BE2C (cell line): Measurements from ENCODE around the gene TELO2.

Source experiments
- DNase-seq: peaks from one replicate; pipeline ENCODE4 v3.0.0-alpha.2; 2020
- H3K27me3 ChIP-seq: fragments of 250-450 bp; sonication (Bioruptor Pico); 2 replicates; pipeline ENCODE4 v1.5.1; 2020; ENCODE audit warnings: mild to moderate bottlenecking
- H3K36me3 ChIP-seq: fragments of 250-450 bp; sonication (Bioruptor Pico); 2 replicates; pipeline ENCODE4 v1.5.1; 2020; ENCODE audit warnings: mild to moderate bottlenecking
- H3K4me1 ChIP-seq: fragments of 250-450 bp; sonication (Bioruptor Pico); 2 replicates; pipeline ENCODE4 v1.5.1; 2020
- H3K4me3 ChIP-seq: 2 replicates; pipeline ENCODE4 v1.5.1; 2011; ENCODE audit warnings: low read depth, low read length
- H3K9me3 ChIP-seq: fragments of 250-450 bp; sonication (Bioruptor Pico); 2 replicates; pipeline ENCODE4 v1.5.1; 2020
- TF ChIP-seq, protein P1 (sequence below): IDR thresholded peaks from 2 replicates; pipeline ENCODE4 v1.5.1; 2012; ENCODE audit warnings: mild to moderate bottlenecking, low read depth, low read length

The TELO2 gene

DNA sequence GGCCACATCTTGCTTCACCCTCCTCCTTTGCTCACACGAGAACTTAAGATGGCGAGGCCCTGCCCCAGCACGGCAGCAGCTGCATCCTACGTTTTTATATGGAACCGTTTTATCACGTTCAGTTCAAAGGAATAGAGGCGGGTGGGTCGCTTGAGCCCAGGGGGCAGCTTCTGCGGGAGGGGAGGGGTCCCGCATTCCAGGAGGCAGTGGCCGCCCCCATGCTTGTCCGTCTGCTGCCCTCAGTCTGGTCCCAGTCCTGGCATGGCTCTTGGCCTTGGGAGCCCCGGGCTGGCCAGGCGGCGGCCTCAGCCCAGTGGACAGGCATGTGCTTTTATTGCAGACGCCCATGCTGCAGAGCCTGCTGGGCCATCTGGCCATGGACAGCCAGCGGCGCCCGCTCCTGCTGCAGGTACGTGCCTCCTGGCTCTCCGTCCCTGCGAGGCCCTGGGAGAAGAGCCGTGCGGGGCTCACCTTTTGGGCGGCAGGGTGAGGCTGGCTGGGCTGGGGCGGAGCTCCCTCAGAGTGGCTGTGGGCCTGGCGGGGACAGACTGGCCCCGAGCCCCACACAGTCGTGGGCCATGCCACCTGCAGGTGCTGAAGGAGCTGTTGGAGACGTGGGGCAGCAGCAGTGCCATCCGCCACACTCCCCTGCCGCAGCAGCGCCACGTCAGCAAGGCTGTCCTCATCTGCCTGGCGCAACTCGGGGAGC, 6.8 kb downstream of the TELO2 start:
- Histone ChIP-seq H3K4me3 (no peak overlapping the region), H3K36me3 (peaks cover 72% of the 10 kb centered on the region)
- no peak for DNase-seq

DNA sequence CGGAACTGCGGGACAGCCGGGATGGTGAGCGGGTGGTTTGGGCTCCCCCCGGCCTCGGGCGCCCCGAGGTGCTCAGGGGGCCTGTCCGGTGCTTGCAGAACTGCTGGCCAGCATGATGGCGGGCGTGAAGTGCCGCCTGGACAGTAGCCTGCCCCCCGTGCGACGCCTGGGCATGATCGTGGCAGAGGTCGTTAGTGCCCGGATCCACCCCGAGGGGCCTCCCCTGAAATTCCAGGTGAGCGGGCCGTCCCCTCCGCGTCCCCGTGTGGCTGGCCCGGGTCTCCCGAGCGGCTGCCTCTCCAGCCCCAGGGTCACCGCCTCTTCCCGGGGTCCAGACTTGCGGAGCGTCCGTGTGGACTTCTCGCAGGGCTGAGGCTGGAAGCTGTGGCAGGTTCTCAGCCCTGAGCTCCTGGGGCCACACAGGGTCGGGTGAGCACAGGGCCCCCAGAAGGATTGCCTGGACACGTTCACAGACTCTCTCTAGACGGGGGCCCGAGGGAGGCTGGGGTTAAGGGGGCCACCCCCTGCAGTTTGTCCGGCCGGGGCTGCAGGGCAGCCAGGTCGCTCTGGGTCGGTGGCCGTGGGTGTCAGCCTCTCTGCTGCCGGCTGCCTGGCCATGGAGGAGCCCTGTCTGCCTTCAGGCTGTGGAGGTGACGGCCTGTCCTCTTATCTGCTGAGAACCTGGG, 7.4 kb downstream of the TELO2 start:
- Histone ChIP-seq H3K4me3 (no peak overlapping the region), H3K36me3 (peaks cover 65% of the 10 kb centered on the region), H3K27me3 (no peaks in the 10 kb centered on the region), H3K9me3 (no peaks in the 10 kb centered on the region), H3K4me1 (no peaks in the 10 kb centered on the region)
- TF ChIP-seq, protein P1, sequence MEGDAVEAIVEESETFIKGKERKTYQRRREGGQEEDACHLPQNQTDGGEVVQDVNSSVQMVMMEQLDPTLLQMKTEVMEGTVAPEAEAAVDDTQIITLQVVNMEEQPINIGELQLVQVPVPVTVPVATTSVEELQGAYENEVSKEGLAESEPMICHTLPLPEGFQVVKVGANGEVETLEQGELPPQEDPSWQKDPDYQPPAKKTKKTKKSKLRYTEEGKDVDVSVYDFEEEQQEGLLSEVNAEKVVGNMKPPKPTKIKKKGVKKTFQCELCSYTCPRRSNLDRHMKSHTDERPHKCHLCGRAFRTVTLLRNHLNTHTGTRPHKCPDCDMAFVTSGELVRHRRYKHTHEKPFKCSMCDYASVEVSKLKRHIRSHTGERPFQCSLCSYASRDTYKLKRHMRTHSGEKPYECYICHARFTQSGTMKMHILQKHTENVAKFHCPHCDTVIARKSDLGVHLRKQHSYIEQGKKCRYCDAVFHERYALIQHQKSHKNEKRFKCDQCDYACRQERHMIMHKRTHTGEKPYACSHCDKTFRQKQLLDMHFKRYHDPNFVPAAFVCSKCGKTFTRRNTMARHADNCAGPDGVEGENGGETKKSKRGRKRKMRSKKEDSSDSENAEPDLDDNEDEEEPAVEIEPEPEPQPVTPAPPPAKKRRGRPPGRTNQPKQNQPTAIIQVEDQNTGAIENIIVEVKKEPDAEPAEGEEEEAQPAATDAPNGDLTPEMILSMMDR: no peak
- no peak for DNase-seq

More for the DNA sequence above, 6.8 kb downstream of the TELO2 start:
- Histone ChIP-seq H3K9me3 (no peaks in the 10 kb centered on the region), H3K4me1 (no peaks in the 10 kb centered on the region), H3K27me3 (no peaks in the 10 kb centered on the region)
- TF ChIP-seq, protein P1: no peak

DNA sequence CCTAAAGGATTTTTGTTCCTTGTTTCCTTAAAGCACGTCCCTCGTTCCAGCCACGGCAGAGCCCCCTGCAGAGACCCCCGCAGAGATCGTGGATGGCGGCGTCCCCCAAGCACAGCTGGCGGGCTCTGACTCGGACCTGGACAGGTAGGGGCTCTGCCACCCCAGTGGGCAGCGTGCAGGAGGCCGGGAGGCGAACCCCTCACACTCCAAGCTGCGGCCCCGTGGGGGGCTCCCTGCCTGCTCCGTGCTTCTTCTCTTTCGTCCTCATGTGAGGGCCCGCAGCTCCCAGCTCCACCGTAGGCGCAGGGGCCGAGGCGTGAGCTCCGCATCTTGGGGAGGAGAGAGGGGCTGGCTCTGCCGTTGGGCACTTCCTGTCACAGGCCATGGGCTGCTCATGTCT, 8.5 kb downstream of the TELO2 start:
- no peak for DNase-seq
- no peaks in the 10 kb centered on the region for H3K4me1 ChIP-seq
- TF ChIP-seq, protein P1: no peak
- no peaks in the 10 kb centered on the region for H3K27me3 ChIP-seq
- no peak overlapping the region for H3K4me3 ChIP-seq
- no peaks in the 10 kb centered on the region for H3K9me3 ChIP-seq
- peaks cover 57% of the 10 kb centered on the region for H3K36me3 ChIP-seq

DNA sequence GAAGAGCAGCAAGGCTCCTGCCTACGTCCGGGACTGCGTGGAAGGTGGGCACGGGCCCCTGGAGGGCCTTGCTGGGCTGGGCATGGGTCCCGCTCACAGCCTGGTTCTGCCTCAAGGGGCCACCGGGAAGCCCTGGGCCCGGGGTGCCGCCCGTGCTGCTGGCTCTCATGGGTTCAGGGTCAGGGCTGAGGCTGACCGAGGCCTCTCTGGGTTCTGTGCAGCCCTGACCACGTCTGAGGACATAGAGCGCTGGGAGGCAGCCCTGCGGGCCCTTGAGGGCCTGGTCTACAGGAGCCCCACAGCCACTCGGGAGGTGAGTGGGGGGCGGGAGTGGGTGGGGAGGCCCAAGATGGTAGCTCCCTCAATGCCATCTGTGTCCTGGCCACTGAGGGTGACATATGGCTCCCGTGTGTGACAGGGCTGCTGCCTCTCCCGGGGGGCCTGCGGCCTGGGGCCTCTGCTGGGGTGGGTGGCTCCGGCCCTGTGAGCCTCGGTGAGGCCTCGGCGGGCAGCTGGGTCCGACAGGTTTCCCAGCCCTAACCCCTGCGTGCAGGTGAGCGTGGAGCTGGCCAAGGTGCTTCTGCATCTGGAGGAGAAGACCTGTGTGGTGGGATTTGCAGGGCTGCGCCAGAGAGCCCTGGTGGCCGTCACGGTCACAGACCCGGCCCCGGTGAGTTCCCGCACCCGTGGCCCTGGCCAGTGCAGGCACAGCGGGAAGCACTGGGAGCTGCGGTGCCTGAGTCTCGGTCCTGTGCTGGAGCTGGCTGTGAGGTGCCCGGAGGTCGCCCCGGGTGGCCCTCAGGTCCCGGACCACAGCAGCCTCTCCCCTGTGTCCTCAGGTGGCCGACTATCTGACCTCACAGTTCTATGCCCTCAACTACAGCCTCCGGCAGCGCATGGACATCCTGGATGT, 9.2 kb downstream of the TELO2 start:
- Histone ChIP-seq H3K9me3 (no peaks in the 10 kb centered on the region), H3K36me3 (peaks cover 56% of the 10 kb centered on the region), H3K4me3 (no peak overlapping the region), H3K27me3 (no peaks in the 10 kb centered on the region), H3K4me1 (no peaks in the 10 kb centered on the region)
- no peak for DNase-seq
- TF ChIP-seq, protein P1: no peak

DNA sequence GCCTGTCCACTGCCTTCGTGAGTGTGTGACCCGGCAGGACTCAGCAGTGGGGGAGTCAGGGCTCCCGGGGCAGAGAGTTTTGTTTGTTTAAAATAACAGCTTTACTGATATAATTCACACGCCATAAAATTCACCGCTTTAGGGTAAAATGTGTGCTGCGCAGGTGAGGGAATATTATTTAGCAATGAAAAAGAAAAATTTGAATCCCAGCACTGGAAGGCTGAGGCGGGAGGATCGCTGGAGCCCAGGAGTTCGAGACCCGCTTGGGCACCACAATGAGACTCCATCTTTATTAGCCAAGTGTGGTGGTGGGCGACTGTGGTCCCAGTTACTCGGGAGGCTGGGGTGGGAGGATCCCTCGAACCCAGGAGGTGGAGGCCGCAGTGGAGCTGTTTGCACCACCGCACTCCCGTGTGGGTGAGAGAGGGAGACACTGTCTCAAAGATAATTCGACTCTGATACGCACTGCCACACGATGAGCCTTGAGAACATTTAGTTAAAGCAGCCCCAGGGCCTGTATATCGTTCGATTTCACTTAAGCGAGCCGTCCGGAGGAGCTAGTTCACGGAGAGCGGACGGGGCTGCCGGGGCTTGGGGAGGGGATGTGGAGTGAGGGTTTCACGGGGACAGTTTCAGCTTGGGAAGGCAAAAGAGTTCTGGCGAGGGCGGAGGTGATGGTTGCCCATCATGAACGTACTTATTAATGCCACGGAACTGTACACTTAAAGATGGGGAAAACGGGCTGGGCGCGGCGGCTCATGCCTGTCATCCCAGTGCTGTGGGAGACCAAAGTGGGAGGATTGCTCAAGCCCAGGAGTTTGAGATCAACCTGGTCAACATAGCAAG, 10.2 kb downstream of the TELO2 start:
- no peak for DNase-seq
- H3K4me1 ChIP-seq: peaks cover under 1% of the 10 kb centered on the region
- H3K36me3 ChIP-seq: peaks cover 54% of the 10 kb centered on the region
- TF ChIP-seq, protein P1: no peak
- H3K4me3 ChIP-seq: no peak overlapping the region
- H3K9me3 ChIP-seq: no peaks in the 10 kb centered on the region
- H3K27me3 ChIP-seq: no peaks in the 10 kb centered on the region
